Uterus (tissue), 4 donors: ENCODE measurements around the gene OPRD1. TPM values are rescaled to one million over a fixed set of nuclear protein-coding genes. Genes with fewer than 3 reads are reported as not detected.
"Not testable (repeated sequence)": the region's sequence is repeated elsewhere in the genome, so short reads cannot be mapped to it uniquely, and the experiment has no call there.

Experiments
- DNase-seq, 2 donors: peaks; one replicate each; pipeline ENCODE4 v3.0.0-alpha.2; 2019 to 2020
- H3K27ac ChIP-seq, 2 donors: fragments of 200-600 bp; sonication (generic); 1 replicate in 1 of 2; 2 replicates in 1 of 2; pipeline ENCODE4 v1.5.1; 2016 to 2018
- H3K27me3 ChIP-seq, 2 donors: fragments of 200-600 bp; sonication (generic); one replicate each; pipeline ENCODE4 v1.5.1; 2018 to 2019; ENCODE audit warnings: control low read depth in 1 of 2
- H3K36me3 ChIP-seq, 2 donors: fragments of 200-600 bp; sonication (generic); one replicate each; pipeline ENCODE4 v1.5.1; 2019; ENCODE audit warnings: control low read depth in 1 of 2
- H3K4me1 ChIP-seq, 2 donors: fragments of 200-600 bp; sonication (generic); one replicate each; pipeline ENCODE4 v1.5.1; 2018 to 2019; ENCODE audit warnings: control low read depth in 1 of 2
- H3K4me3 ChIP-seq, 2 donors: fragments of 200-600 bp; sonication (generic); 1 replicate in 1 of 2; 2 replicates in 1 of 2; pipeline ENCODE4 v1.5.1; 2018 to 2019; ENCODE audit warnings: mild to moderate bottlenecking in 1 of 2
- H3K9me3 ChIP-seq, 2 donors: fragments of 200-600 bp; sonication (generic); one replicate each; pipeline ENCODE4 v1.5.1; 2019; ENCODE audit warnings: control low read depth in 1 of 2
- POLR2A ChIP-seq, 2 donors: fragments of 450-650 bp; IDR thresholded peaks; one replicate each; pipeline ENCODE4 v1.6.1; 2016; ENCODE audit warnings: antibody characterized with exemption in 2 of 2, mild to moderate bottlenecking in 1 of 2, moderate library complexity in 1 of 2
- intact Hi-C: fragments of 100-400 bp; cut with DNase I; formaldehyde crosslinking; loops from one replicate; pipeline ENCODE4 v1.15.1; 2023; ENCODE audit warnings: low total_unique reads
- total RNA-seq, 4 donors: library from RNA; depleted of rRNA in 3 of 4; stranded (reverse); fragments of >200 nt in 3 of 4; gene quantifications; one replicate each; pipeline versions ENCODE4 v1.1.0 to v1.2.4, GENCODE V29; 2014 to 2023
- TF ChIP-seq, protein P1 (sequence below), 4 experiments: fragments of 200-600 bp in 2 of 4; fragments of 450-650 bp in 2 of 4; sonication (generic) in 2 of 4; IDR thresholded peaks; one replicate each; pipeline ENCODE4 v1.5.1; 2016 to 2019; ENCODE audit warnings: antibody characterized with exemption in 4 of 4, mild to moderate bottlenecking in 2 of 4, moderate library complexity in 1 of 4
- donor health status: DM: yes; HTN: yes; CAD: no.

OPRD1 gene
- total RNA-seq, 4 donors from 2014 or later = 0.07 TPM; not detected in 3

DNA sequence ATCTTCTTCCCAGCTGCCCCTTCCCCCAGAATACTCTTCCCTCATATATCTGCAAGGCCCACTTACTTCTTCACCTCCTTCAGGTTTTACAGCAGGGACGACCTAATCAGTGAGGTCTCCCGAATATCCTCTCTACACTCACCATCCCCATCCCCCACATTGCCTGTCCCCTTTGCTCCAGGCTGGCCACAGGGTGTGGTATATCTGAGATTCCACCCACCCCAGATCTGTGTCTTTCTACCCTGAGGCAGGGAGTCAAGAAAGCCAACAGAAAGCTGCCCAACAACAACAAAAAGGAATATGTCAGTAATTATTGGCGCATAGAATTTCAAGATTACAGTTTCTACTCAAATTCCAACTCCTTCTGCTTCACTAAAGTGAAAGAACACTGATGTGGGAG lies 30.0 kb upstream of the OPRD1 start:
- H3K4me3 ChIP-seq = no peak overlapping the region
- DNase-seq = no peak
- H3K27ac ChIP-seq = no peak overlapping the region
- no peaks in the 10 kb centered on the region for H3K27me3 ChIP-seq
- no peaks in the 10 kb centered on the region for H3K4me1 ChIP-seq
- intact Hi-C loops = loop anchor here (10.0 kb wide), 1 partner anchor 253 kb away; no protein-coding TSS in a partner anchor
- TF ChIP-seq, protein P1, sequence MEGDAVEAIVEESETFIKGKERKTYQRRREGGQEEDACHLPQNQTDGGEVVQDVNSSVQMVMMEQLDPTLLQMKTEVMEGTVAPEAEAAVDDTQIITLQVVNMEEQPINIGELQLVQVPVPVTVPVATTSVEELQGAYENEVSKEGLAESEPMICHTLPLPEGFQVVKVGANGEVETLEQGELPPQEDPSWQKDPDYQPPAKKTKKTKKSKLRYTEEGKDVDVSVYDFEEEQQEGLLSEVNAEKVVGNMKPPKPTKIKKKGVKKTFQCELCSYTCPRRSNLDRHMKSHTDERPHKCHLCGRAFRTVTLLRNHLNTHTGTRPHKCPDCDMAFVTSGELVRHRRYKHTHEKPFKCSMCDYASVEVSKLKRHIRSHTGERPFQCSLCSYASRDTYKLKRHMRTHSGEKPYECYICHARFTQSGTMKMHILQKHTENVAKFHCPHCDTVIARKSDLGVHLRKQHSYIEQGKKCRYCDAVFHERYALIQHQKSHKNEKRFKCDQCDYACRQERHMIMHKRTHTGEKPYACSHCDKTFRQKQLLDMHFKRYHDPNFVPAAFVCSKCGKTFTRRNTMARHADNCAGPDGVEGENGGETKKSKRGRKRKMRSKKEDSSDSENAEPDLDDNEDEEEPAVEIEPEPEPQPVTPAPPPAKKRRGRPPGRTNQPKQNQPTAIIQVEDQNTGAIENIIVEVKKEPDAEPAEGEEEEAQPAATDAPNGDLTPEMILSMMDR (IDR thresholded peaks at IDR 0.05) = no peak
- no peak for TF ChIP-seq POLR2A (IDR thresholded peaks at IDR 0.05)
- H3K36me3 ChIP-seq = no peaks in the 10 kb centered on the region
- no peaks in the 10 kb centered on the region for H3K9me3 ChIP-seq

DNA sequence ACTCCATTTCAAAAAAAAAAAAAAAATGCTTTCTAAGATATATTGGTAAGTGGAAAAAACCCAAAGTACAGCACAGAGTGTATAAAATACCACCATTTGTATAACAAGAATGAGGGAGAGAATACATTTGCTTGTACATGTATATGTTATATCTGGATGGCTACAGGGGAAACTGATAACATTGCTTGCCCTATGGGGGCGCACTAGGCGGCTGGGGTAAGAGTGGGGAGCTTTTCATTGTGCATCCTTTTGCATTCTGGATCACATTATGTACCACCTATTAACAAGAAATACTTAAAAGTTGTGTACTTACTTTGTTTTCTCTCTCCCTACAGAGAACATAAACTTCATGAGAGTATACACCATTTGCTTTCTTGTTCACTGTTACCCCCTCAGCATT lies 28.6 kb upstream of the OPRD1 start:
- intact Hi-C loops = loop anchor here (10.0 kb wide), 1 partner anchor 251 kb away; no protein-coding TSS in a partner anchor
- Histone ChIP-seq H3K27me3 (no peaks in the 10 kb centered on the region), H3K4me3 (no peak overlapping the region), H3K9me3 (no peaks in the 10 kb centered on the region), H3K4me1 (no peaks in the 10 kb centered on the region), H3K36me3 (no peaks in the 10 kb centered on the region), H3K27ac (no peak overlapping the region)
- no peak for TF ChIP-seq POLR2A (IDR thresholded peaks at IDR 0.05)
- TF ChIP-seq, protein P1 (IDR thresholded peaks at IDR 0.05) = no peak
- DNase-seq = no peak

DNA sequence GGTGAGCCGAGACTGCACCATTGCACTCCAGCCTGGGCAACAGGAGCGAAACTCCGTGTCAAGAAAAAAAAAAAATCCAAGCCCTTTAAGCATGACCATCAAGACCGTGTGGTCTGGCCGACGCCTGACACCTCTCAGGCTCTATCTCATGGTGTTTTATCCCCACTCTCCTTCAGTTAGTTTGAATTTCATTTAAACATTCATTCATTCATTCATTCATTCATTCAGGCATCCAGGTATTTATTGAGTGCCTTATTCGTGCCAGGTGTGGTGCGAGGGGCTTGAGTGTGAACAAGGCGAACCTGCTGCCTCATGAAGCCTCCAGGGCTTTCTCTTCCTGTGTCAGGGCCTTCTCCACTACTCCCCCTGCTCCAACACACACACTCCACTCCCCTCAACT lies 22.6 kb upstream of the OPRD1 start:
- TF ChIP-seq POLR2A (IDR thresholded peaks at IDR 0.05) = no peak
- TF ChIP-seq, protein P1 (IDR thresholded peaks at IDR 0.05) = no peak
- no peaks in the 10 kb centered on the region for H3K36me3 ChIP-seq
- no peak for DNase-seq
- intact Hi-C loops = loop anchor here (5.0 to 10.0 kb wide), 2 partner anchors 78 to 245 kb away; no protein-coding TSS in a partner anchor
- no peak overlapping the region for H3K4me3 ChIP-seq
- no peaks in the 10 kb centered on the region for H3K27me3 ChIP-seq
- no peaks in the 10 kb centered on the region for H3K4me1 ChIP-seq
- no peaks in the 10 kb centered on the region for H3K9me3 ChIP-seq
- H3K27ac ChIP-seq = no peak overlapping the region

DNA sequence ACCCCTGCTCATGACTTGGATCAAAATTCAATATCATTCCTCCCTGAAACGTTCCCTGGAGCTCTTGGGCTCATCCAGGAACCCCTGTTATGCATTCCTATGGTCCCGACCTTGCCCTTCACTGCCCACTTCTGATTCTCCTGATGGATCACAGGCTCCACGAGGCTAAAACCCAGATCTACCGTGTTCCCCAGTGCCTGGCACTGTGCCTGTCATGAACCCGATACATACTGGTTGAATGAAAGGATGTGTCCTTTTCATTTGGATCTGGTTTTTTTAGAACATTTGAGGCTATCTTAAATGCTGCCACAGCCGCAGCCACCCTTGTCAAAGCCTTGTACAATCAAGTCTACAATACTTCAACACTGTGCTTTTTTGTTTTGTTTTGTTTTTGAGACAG lies 22.2 kb upstream of the OPRD1 start:
- intact Hi-C loops = loop anchor here (5.0 to 10.0 kb wide), 2 partner anchors 77 to 245 kb away; no protein-coding TSS in a partner anchor
- H3K36me3 ChIP-seq = no peaks in the 10 kb centered on the region
- no peak for TF ChIP-seq POLR2A (IDR thresholded peaks at IDR 0.05)
- TF ChIP-seq, protein P1 (IDR thresholded peaks at IDR 0.05) = no peak
- no peaks in the 10 kb centered on the region for H3K9me3 ChIP-seq
- no peak for DNase-seq
- no peaks in the 10 kb centered on the region for H3K4me1 ChIP-seq
- H3K27ac ChIP-seq = no peak overlapping the region
- H3K4me3 ChIP-seq = no peak overlapping the region
- H3K27me3 ChIP-seq = no peaks in the 10 kb centered on the region

DNA sequence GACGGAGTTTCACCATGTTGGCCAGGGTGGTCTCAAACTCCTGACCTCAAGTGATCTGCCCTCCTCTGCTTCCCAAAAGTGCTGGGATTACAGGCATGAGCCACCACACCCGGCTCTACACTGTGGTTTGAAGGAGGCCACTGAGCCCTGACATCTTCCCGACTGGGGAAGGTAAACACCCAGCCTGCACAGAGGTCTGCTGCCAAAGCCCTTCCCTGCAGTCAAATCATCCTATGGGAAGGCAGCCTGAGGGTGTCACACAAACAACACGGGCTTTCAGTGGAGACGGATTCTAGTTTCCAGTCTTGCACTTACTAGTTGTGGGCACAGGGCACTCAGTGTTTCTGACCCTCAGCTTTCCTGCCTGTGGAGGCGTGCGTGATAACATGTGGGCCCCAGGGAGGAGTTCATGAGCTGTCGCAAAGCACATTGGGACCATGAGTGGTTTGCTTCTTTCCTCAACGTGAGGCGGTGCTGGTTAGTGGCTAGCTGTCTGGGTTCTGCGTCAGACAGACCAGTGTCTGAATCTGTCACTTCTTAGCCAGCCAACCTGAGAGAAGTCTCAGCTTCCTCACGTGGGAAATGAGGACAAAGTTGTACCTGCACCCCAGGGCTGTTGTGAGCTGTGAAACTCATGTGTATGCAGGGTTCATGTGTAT lies 21.5 kb upstream of the OPRD1 start:
- Histone ChIP-seq H3K4me1 (no peaks in the 10 kb centered on the region), H3K4me3 (no peak overlapping the region), H3K36me3 (no peaks in the 10 kb centered on the region), H3K9me3 (no peaks in the 10 kb centered on the region), H3K27ac (no peak overlapping the region), H3K27me3 (no peaks in the 10 kb centered on the region)
- no peak for TF ChIP-seq POLR2A (IDR thresholded peaks at IDR 0.05)
- no peak for DNase-seq
- intact Hi-C loops = no loop called here

DNA sequence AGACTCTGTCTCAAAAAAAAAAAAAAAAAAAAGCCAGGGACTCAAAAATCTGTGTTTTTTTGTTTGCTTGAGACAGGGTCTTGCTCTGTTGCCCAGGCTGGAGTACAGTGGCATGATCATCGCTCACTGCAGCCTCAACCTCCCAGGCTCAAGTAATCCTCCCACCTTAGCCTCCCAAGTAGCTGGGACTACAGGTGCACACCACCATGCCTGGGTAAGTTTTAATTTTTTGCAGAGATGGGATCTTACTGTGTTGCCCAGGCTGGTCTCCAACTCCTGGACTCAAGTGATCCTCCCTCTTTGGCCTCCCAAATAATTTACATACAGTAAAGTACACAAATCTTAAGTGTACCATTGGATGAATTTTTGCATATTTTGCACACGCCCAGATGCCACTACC lies 20.0 kb upstream of the OPRD1 start:
- DNase-seq, intact Hi-C loops, H3K4me3 ChIP-seq, H3K9me3 ChIP-seq, H3K4me1 ChIP-seq, H3K36me3 ChIP-seq, H3K27ac ChIP-seq, H3K27me3 ChIP-seq: not testable (repeated sequence)
